Thoracic aorta (tissue), 2 donors: ENCODE measurements around the gene DMRT1. TPM values are rescaled to one million over a fixed set of nuclear protein-coding genes. Genes with fewer than 3 reads are reported as not detected.

ENCODE experiments used
- ATAC-seq: fragments of 150-250 bp; one replicate; pipeline ENCODE4 v1.8.0; 2017; ENCODE audit warnings: low read depth; ENCODE audit not compliant: insufficient number of reproducible peaks, low FRiP score
- DNase-seq: peaks from one replicate; pipeline ENCODE4 v3.0.0-alpha.2; 2020; ENCODE audit warnings: low spot score
- H3K27ac ChIP-seq, 2 donors: fragments of 200-600 bp; sonication (generic); 1 replicate in 1 of 2; 2 replicates in 1 of 2; pipeline ENCODE4 v1.5.1; 2016; ENCODE audit warnings: mild to moderate bottlenecking in 2 of 2, moderate library complexity in 2 of 2
- H3K27me3 ChIP-seq: fragments of 200-600 bp; sonication (generic); replicated peaks from 2 replicates; pipeline ENCODE4 v1.6.0; 2016; ENCODE audit warnings: mild to moderate bottlenecking; ENCODE audit not compliant: insufficient read depth
- H3K36me3 ChIP-seq: fragments of 200-600 bp; sonication (generic); one replicate; pipeline ENCODE4 v1.5.1; 2016
- H3K4me1 ChIP-seq, 2 donors: fragments of 200-600 bp; sonication (generic); 1 replicate in 1 of 2; 2 replicates in 1 of 2; pipeline versions ENCODE4 v1.5.1 to v1.6.0; 2016; ENCODE audit warnings: low read depth in 2 of 2, mild to moderate bottlenecking in 1 of 2; ENCODE audit not compliant: control insufficient read depth in 1 of 2
- H3K4me3 ChIP-seq: fragments of 200-600 bp; sonication (generic); 2 replicates; pipeline ENCODE4 v1.5.1; 2016; ENCODE audit warnings: mild to moderate bottlenecking
- H3K9me3 ChIP-seq: fragments of 200-600 bp; sonication (generic); 2 replicates; pipeline ENCODE4 v1.5.1; 2016
- CTCF ChIP-seq: fragments of 200-600 bp; sonication (generic); IDR thresholded peaks from one replicate; pipeline ENCODE4 v1.5.1; 2019; ENCODE audit warnings: antibody characterized with exemption
- total RNA-seq, 2 donors: library from RNA; depleted of rRNA; stranded (reverse); fragments of >200 nt; gene quantifications; one replicate each; pipeline versions ENCODE4 v1.1.0 to v1.2.3, GENCODE V29; 2016

DMRT1 gene
- total RNA-seq, 2 donors from 2014 or later: not detected

- Histone ChIP-seq H3K4me1 (no peaks in the 10 kb centered on the region), H3K27me3 (no peaks in the 10 kb centered on the region), H3K36me3 (no peaks in the 10 kb centered on the region), H3K9me3 (no peaks in the 10 kb centered on the region), H3K27ac (no peak overlapping the region), H3K4me3 (no peak overlapping the region)
- no peak for TF ChIP-seq CTCF
- DNase-seq (no peak), ATAC-seq (no peak)
Observed at GRCh38 chr9:880725-881124, 39.2 kb downstream of the DMRT1 start.

- H3K27me3 ChIP-seq: no peaks in the 10 kb centered on the region
- H3K4me1 ChIP-seq: no peaks in the 10 kb centered on the region
- no peak for TF ChIP-seq CTCF
- no peak for DNase-seq
- H3K4me3 ChIP-seq: no peak overlapping the region
- no peak for ATAC-seq
- no peaks in the 10 kb centered on the region for H3K9me3 ChIP-seq
- no peaks in the 10 kb centered on the region for H3K36me3 ChIP-seq
- no peak overlapping the region for H3K27ac ChIP-seq
Observed at GRCh38 chr9:882416-882924, 41.0 kb downstream of the DMRT1 start.

- Histone ChIP-seq H3K27ac (no peak overlapping the region), H3K4me1 (no peaks in the 10 kb centered on the region), H3K9me3 (no peaks in the 10 kb centered on the region), H3K4me3 (no peak overlapping the region), H3K27me3 (no peaks in the 10 kb centered on the region), H3K36me3 (no peaks in the 10 kb centered on the region)
- no peak for DNase-seq
- TF ChIP-seq CTCF: no peak
- ATAC-seq: no peak
Observed at GRCh38 chr9:883011-883410, 41.5 kb downstream of the DMRT1 start.

- TF ChIP-seq CTCF: no peak
- Histone ChIP-seq H3K9me3 (no peaks in the 10 kb centered on the region), H3K4me1 (no peaks in the 10 kb centered on the region), H3K4me3 (no peak overlapping the region), H3K27ac (no peak overlapping the region), H3K36me3 (no peaks in the 10 kb centered on the region), H3K27me3 (no peaks in the 10 kb centered on the region)
- DNase-seq (no peak), ATAC-seq (no peak)
Observed at GRCh38 chr9:886886-887285, 45.4 kb downstream of the DMRT1 start.

GRCh38 chr9:892123-892522 lies 50.6 kb downstream of the DMRT1 start:
- H3K36me3 ChIP-seq: no peaks in the 10 kb centered on the region
- no peak for ATAC-seq
- TF ChIP-seq CTCF: no peak
- no peaks in the 10 kb centered on the region for H3K27me3 ChIP-seq
- no peak overlapping the region for H3K27ac ChIP-seq
- DNase-seq: no peak
- no peaks in the 10 kb centered on the region for H3K9me3 ChIP-seq
- no peaks in the 10 kb centered on the region for H3K4me1 ChIP-seq
- no peak overlapping the region for H3K4me3 ChIP-seq
